ENCODE measurements around the gene CAMK4. TPM values are rescaled to one million over a fixed set of nuclear protein-coding genes. Genes with fewer than 3 reads are reported as not detected.

Gene CAMK4
- total and polyA plus RNA-seq, 2 of the 8 experiments (the other 6 are each of a cell fraction or from before 2014, with no cell fraction given) = 1.8 to 8.3 TPM

DNA sequence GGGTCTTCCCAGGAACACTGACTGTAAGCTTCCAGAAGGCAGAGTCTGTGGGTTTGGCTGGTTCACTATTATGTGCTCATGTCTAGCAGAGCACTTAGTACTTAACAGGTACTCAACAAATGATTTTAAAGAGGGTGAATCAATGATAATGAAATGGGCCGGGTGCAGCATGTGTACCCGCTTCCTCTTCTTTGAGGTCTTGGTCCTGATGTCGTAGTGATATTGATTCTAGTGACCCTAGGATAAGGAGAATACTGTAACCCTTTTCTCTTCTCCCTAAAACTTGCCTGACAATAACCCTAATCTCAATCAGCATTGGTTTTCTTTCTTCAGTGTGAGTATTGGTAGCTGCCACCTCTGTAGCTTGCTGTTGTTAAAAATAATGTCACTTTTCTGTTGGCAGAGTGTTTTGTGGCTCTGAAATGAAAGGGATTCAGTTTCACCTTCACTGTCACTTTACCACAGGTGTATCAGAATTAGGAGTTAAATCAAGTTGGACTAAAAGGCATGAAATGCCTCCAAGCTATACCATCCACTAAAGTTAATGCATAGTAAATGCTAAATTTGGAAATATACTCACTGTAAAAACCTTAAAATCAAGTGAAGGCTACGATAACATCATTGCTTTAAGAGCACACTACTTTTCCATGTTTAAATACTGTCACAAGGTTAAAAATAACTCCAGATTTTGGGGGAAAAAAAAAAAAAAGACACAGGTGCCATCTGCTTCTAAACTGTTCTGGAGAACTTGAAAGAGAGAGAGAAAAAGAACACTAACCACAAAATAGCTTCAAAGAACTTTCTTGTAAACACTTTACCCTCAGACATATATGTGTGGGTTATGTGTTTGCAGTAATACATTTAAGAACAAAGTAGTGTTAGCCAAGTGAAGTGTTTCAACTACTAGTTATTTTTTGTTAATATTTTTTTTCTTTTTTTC, 6.0 kb downstream of the CAMK4 start:
- no peaks in the 10 kb centered on the region for H3K36me3 ChIP-seq (ENCODE audit: control insufficient read depth in 2 of 4, insufficient read depth in 4 of 4, low read length in 3 of 4)
- H4K8ac ChIP-seq (ENCODE audit: extremely low read depth, insufficient read depth, low read length) = no peak overlapping the region
- H2BK20ac ChIP-seq (ENCODE audit: low read length) = no peak overlapping the region
- H4K5ac ChIP-seq (ENCODE audit: insufficient read length, low read depth, low read length) = no peak overlapping the region
- H2BK15ac ChIP-seq (ENCODE audit: low read length) = no peak overlapping the region
- H4K20me1 ChIP-seq (replicated peaks in 1 of 2; ENCODE audit: control insufficient read depth in 1 of 2, insufficient read depth in 2 of 2, low read length in 2 of 2) = no peaks in the 10 kb centered on the region
- H4K91ac ChIP-seq (replicated peaks; ENCODE audit: insufficient read length, low read length) = no peak overlapping the region
- H3K14ac ChIP-seq (ENCODE audit: insufficient read length) = no peak overlapping the region
- H3K4me3 ChIP-seq (ENCODE audit: extremely low read depth in 1 of 4, insufficient read depth in 2 of 4, low read depth in 3 of 4, low read length in 4 of 4) = no peak overlapping the region
- no peak overlapping the region for H3K18ac ChIP-seq (ENCODE audit: extremely low read depth, low read length)
- H3K79me1 ChIP-seq (ENCODE audit: low read depth, low read length) = no peaks in the 10 kb centered on the region
- no peak overlapping the region for H2AK5ac ChIP-seq (ENCODE audit: low read depth, low read length)
- H3K79me2 ChIP-seq (ENCODE audit: control insufficient read depth in 1 of 2, insufficient read depth in 2 of 2, low read length in 2 of 2) = no peaks in the 10 kb centered on the region
- no peak overlapping the region for H2BK120ac ChIP-seq (replicated peaks; ENCODE audit: low read depth, low read length)
- no peak overlapping the region for H3K27ac ChIP-seq (ENCODE audit: low read depth, low read length)
- 88% methylated on average over 4 of the region's 4 CpGs; no CpG with 5 or more reads in 1 of the 2 experiments for WGBS, 2 experiments (ENCODE audit: extremely low coverage in 1 of 2, insufficient coverage in 1 of 2, insufficient read length in 1 of 2, insufficient replicate concordance in 2 of 2, low coverage in 1 of 2, low lambda C conversion rate in 2 of 2, missing lambda C conversion rate in 1 of 2)
- H3K9me3 ChIP-seq (ENCODE audit: insufficient read depth in 2 of 2, low read depth in 1 of 2, low read length in 1 of 2) = no peaks in the 10 kb centered on the region
- H3K27me3 ChIP-seq (replicated peaks in 1 of 4; ENCODE audit: control insufficient read depth in 3 of 4, extremely low read depth in 1 of 4, insufficient read depth in 3 of 4, low read length in 3 of 4) = peaks cover 0 to 4% (median under 1%) of the 10 kb centered on the region in 4 experiments; a peak in 3 of 7 replicates
- no peak overlapping the region for H3K9ac ChIP-seq (replicated peaks in 1 of 4; ENCODE audit: extremely low read depth in 1 of 4, low read depth in 3 of 4, low read length in 3 of 4)
- no peaks in the 10 kb centered on the region for H3K23me2 ChIP-seq (ENCODE audit: low read depth, low read length)
- no peak overlapping the region for H3K4me2 ChIP-seq (ENCODE audit: insufficient read depth in 1 of 2, low read depth in 2 of 2, low read length in 2 of 2)
- FAIRE-seq = no peak
- DNase-seq (ENCODE audit: low read depth in 1 of 2, low spot score in 2 of 2) = no peak
- H3K4ac ChIP-seq (replicated peaks; ENCODE audit: insufficient read length, low read depth, low read length) = no peak overlapping the region
- H3K23ac ChIP-seq (ENCODE audit: insufficient read length) = no peak overlapping the region
- no peaks in the 10 kb centered on the region for H3K4me1 ChIP-seq (replicated peaks in 1 of 4; ENCODE audit: control insufficient read depth in 3 of 4, insufficient read depth in 4 of 4, low read length in 3 of 4)
- H2BK5ac ChIP-seq (ENCODE audit: low read depth, low read length) = no peak overlapping the region
- no peak overlapping the region for H2AFZ ChIP-seq (ENCODE audit: low read length)
- POLR2A ChIA-PET (ENCODE audit: partially characterized antibody) = no interaction called here
- H2BK12ac ChIP-seq (ENCODE audit: low read depth, low read length) = no peak overlapping the region
- H3K56ac ChIP-seq (replicated peaks; ENCODE audit: insufficient read length, low read depth, low read length) = no peak overlapping the region
- CTCF ChIA-PET (ENCODE audit: partially characterized antibody) = interaction anchor here (0.6 to 1.1 kb wide), 2 partner anchors 9 to 50 kb away, joined by 3 read pairs; no protein-coding TSS in a partner anchor
- TF ChIP-seq BACH1 (IDR thresholded peaks at IDR 0.05; ENCODE audit: low read length) = no peak
- no peak for TF ChIP-seq CHD2 (IDR thresholded peaks at IDR 0.05; ENCODE audit: low read length)
- no peak for TF ChIP-seq JUN (IDR thresholded peaks at IDR 0.05; ENCODE audit: low read depth, low read length)
- no peak for TF ChIP-seq SIRT6 (IDR thresholded peaks at IDR 0.05; ENCODE audit: low read length)
- no peak for TF ChIP-seq CBX5 (IDR thresholded peaks at IDR 0.05; ENCODE audit: low read depth, low read length)
- no peak for TF ChIP-seq RFX5 (IDR thresholded peaks at IDR 0.05; ENCODE audit: borderline replicate concordance, low read depth, low read length)
- TF ChIP-seq SIX5 (IDR thresholded peaks at IDR 0.05; ENCODE audit: low read depth, low read length) = no peak
- TF ChIP-seq, protein P1, sequence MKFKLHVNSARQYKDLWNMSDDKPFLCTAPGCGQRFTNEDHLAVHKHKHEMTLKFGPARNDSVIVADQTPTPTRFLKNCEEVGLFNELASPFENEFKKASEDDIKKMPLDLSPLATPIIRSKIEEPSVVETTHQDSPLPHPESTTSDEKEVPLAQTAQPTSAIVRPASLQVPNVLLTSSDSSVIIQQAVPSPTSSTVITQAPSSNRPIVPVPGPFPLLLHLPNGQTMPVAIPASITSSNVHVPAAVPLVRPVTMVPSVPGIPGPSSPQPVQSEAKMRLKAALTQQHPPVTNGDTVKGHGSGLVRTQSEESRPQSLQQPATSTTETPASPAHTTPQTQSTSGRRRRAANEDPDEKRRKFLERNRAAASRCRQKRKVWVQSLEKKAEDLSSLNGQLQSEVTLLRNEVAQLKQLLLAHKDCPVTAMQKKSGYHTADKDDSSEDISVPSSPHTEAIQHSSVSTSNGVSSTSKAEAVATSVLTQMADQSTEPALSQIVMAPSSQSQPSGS (IDR thresholded peaks at IDR 0.05; ENCODE audit: low read length) = no peak
- TF ChIP-seq CEBPB (IDR thresholded peaks at IDR 0.05; ENCODE audit: low read depth, low read length) = no peak
- TF ChIP-seq EZH2 (IDR thresholded peaks at IDR 0.05; ENCODE audit: low read depth, low read length, severe bottlenecking) = no peak
- TF ChIP-seq KDM1A (IDR thresholded peaks at IDR 0.05; ENCODE audit: borderline replicate concordance, low read length) = no peak

Data from H1 (cell line).